CD14-positive monocyte (primary cell): ENCODE measurements around the gene CCDC43. TPM values are rescaled to one million over a fixed set of nuclear protein-coding genes. Genes with fewer than 3 reads are reported as not detected.

Source experiments
- DNase-seq, 3 donors: peaks; one replicate each; pipeline ENCODE4 v3.0.0-alpha.2; 2011 to 2022
- H2AFZ ChIP-seq: 2 replicates; pipeline ENCODE4 v1.6.0; 2012; ENCODE audit warnings: mild to moderate bottlenecking, low read depth, low read length, inconsistent platforms; ENCODE audit not compliant: insufficient read depth, poor library complexity, severe bottlenecking
- H3K27ac ChIP-seq, 2 donors: 1 replicate in 1 of 2; 2 replicates in 1 of 2; pipeline ENCODE4 v1.5.1; 2012 to 2013; ENCODE audit warnings: low read length in 2 of 2, control low read depth in 1 of 2, inconsistent platforms in 1 of 2, low read depth in 1 of 2, mild to moderate bottlenecking in 1 of 2
- H3K27me3 ChIP-seq, 2 donors: one replicate each; pipeline versions ENCODE4 v1.6.0 to v1.6.1; 2011 to 2013; ENCODE audit warnings: low read length in 2 of 2; ENCODE audit not compliant: control insufficient read depth in 2 of 2, insufficient read depth in 2 of 2
- H3K36me3 ChIP-seq, 2 donors: replicated peaks in 1 of 2; 1 replicate in 1 of 2; 2 replicates in 1 of 2; pipeline versions ENCODE4 v1.5.1 to v1.6.1; 2012 to 2013; ENCODE audit warnings: low read length in 2 of 2, control low read depth in 1 of 2, inconsistent platforms in 1 of 2, mild to moderate bottlenecking in 1 of 2; ENCODE audit not compliant: insufficient read depth in 2 of 2, control insufficient read depth in 1 of 2
- H3K4me1 ChIP-seq, 2 donors: 1 replicate in 1 of 2; 2 replicates in 1 of 2; pipeline versions ENCODE4 v1.5.1 to v1.6.1; 2012 to 2013; ENCODE audit warnings: low read length in 2 of 2, control low read depth in 1 of 2, inconsistent platforms in 1 of 2, mild to moderate bottlenecking in 1 of 2, moderate library complexity in 1 of 2; ENCODE audit not compliant: insufficient read depth in 2 of 2, control insufficient read depth in 1 of 2
- H3K4me2 ChIP-seq: replicated peaks from 2 replicates; pipeline ENCODE3; 2012; ENCODE audit warnings: low read length, moderate library complexity, mild to moderate bottlenecking; ENCODE audit not compliant: poor library complexity, severe bottlenecking; ENCODE audit errors: extremely low read depth
- H3K4me3 ChIP-seq, 3 experiments: fragments of 200-600 bp in 1 of 3; sonication (generic) in 1 of 3; replicated peaks in 1 of 3; 1 replicate in 2 of 3; 2 replicates in 1 of 3; pipeline ENCODE4 v1.5.1; 2011 to 2013; ENCODE audit warnings: low read length in 3 of 3, mild to moderate bottlenecking in 3 of 3, control low read depth in 2 of 3, low read depth in 2 of 3, inconsistent platforms in 1 of 3, moderate library complexity in 1 of 3
- H3K79me2 ChIP-seq: 2 replicates; pipeline ENCODE4 v1.6.0; 2012; ENCODE audit warnings: mild to moderate bottlenecking, control low read depth, inconsistent platforms, low read length, moderate library complexity; ENCODE audit not compliant: insufficient read depth
- H3K9ac ChIP-seq: 2 replicates; pipeline ENCODE4 v1.6.0; 2017; ENCODE audit warnings: low read length, mild to moderate bottlenecking; ENCODE audit not compliant: insufficient read depth, poor library complexity, severe bottlenecking
- H3K9me3 ChIP-seq, 2 donors: replicated peaks in 1 of 2; 1 replicate in 1 of 2; 2 replicates in 1 of 2; pipeline versions ENCODE4 v1.5.1 to v1.6.1; 2012 to 2013; ENCODE audit warnings: low read length in 2 of 2, control low read depth in 1 of 2; ENCODE audit not compliant: control insufficient read depth in 1 of 2, insufficient read depth in 1 of 2
- H4K20me1 ChIP-seq: 2 replicates; pipeline ENCODE4 v1.6.0; 2012; ENCODE audit warnings: mild to moderate bottlenecking, low read length, control low read depth, moderate library complexity; ENCODE audit not compliant: insufficient read depth
- H3K27ac Mint-ChIP-seq, 7 donors: one replicate each; pipeline ENCODE4 v1.8.0; 2020; ENCODE audit warnings: mild to moderate bottlenecking in 7 of 7, mixed read lengths in 7 of 7, moderate library complexity in 6 of 7, inconsistent platforms in 2 of 7
- H3K27me3 Mint-ChIP-seq, 3 donors: one replicate each; pipeline ENCODE4 v1.8.0; 2021 to 2022; ENCODE audit warnings: low read depth in 3 of 3, mild to moderate bottlenecking in 3 of 3, mixed read lengths in 3 of 3, moderate library complexity in 3 of 3, inconsistent platforms in 1 of 3
- H3K36me3 Mint-ChIP-seq, 2 donors: one replicate each; pipeline ENCODE4 v1.8.0; 2020; ENCODE audit warnings: mixed read lengths in 2 of 2, inconsistent platforms in 1 of 2, mild to moderate bottlenecking in 1 of 2
- H3K4me1 Mint-ChIP-seq: one replicate; pipeline ENCODE4 v1.8.0; 2020; ENCODE audit warnings: mild to moderate bottlenecking, mixed read lengths
- H3K4me3 Mint-ChIP-seq, 2 donors: one replicate each; pipeline ENCODE4 v1.8.0; 2020; ENCODE audit warnings: mild to moderate bottlenecking in 2 of 2, mixed read lengths in 2 of 2, moderate library complexity in 1 of 2
- H3K9me3 Mint-ChIP-seq, 7 donors: one replicate each; pipeline ENCODE4 v1.8.0; 2020 to 2022; ENCODE audit warnings: mixed read lengths in 7 of 7, mild to moderate bottlenecking in 6 of 7, moderate library complexity in 6 of 7, inconsistent platforms in 2 of 7
- WGBS: methylation state at CpG from one replicate; pipeline ENCODE4 v1.1.5; 2013; ENCODE audit warnings: missing lambda C conversion rate; ENCODE audit not compliant: insufficient coverage; 5-methylcytosine and 5-hydroxymethylcytosine counted together
- intact Hi-C, 2 donors: fragments of 100-400 bp; cut with micrococcal nuclease; formaldehyde crosslinking; loops; one replicate each; pipeline versions ENCODE4 v1.15.0 to v1.15.1; 2023
- polyA plus RNA-seq, 3 donors: library from polyadenylated mRNA; depleted of rRNA in 1 of 3; unstranded in 2 of 3; stranded (reverse) in 1 of 3; fragments of 300-500 nt in 2 of 3; fragments of >200 nt in 1 of 3; fragmentation: Illumina TruSeq in 2 of 3; gene quantifications; 1 replicate in 2 of 3; 2 replicates in 1 of 3; pipeline ENCODE4 v1.2.3, GENCODE V29; 2012 to 2021
- TF ChIP-seq, protein P1 (sequence below): fragments of 200-600 bp; IDR thresholded peaks from one replicate; pipeline ENCODE4 v1.8.0; 2022; ENCODE audit warnings: antibody characterized with exemption, mild to moderate bottlenecking

Gene CCDC43
- polyA plus RNA-seq, 3 donors: 6.9 to 19.7 (median 12.8) TPM

GRCh38 chr17:44736551-44737240 is 47.1 kb upstream of the CCDC43 start:
- peaks cover 16 to 72% of the 10 kb centered on the region in 2 donors for H3K36me3 ChIP-seq
- intact Hi-C loops: no loop called here
- no peaks in the 10 kb centered on the region for H3K4me1 Mint-ChIP-seq

GRCh38 chr17:44734272-44734671 is 44.7 kb upstream of the CCDC43 start:
- Histone ChIP-seq H2AFZ (no peak overlapping the region), H3K4me2 (no peak overlapping the region), H3K36me3 (peaks cover 17 to 78% of the 10 kb centered on the region in 2 donors), H3K4me1 (no peaks in the 10 kb centered on the region), H4K20me1 (no peaks in the 10 kb centered on the region), H3K9ac (no peak overlapping the region), H3K27ac (no peak overlapping the region), H3K79me2 (no peaks in the 10 kb centered on the region), H3K9me3 (no peaks in the 10 kb centered on the region), H3K4me3 (no peak overlapping the region), H3K27me3 (no peaks in the 10 kb centered on the region)
- no peak overlapping the region for H3K4me3 Mint-ChIP-seq
- H3K27ac Mint-ChIP-seq: no peak overlapping the region
- intact Hi-C loops: no loop called here
- no peaks in the 10 kb centered on the region for H3K4me1 Mint-ChIP-seq
- no peaks in the 10 kb centered on the region for H3K27me3 Mint-ChIP-seq
- WGBS: no CpG with 5 or more reads among the region's 2 CpGs
- H3K36me3 Mint-ChIP-seq: peaks cover 51 to 85% of the 10 kb centered on the region in 2 donors
- no peak for DNase-seq
- H3K9me3 Mint-ChIP-seq: no peaks in the 10 kb centered on the region
- TF ChIP-seq, protein P1, sequence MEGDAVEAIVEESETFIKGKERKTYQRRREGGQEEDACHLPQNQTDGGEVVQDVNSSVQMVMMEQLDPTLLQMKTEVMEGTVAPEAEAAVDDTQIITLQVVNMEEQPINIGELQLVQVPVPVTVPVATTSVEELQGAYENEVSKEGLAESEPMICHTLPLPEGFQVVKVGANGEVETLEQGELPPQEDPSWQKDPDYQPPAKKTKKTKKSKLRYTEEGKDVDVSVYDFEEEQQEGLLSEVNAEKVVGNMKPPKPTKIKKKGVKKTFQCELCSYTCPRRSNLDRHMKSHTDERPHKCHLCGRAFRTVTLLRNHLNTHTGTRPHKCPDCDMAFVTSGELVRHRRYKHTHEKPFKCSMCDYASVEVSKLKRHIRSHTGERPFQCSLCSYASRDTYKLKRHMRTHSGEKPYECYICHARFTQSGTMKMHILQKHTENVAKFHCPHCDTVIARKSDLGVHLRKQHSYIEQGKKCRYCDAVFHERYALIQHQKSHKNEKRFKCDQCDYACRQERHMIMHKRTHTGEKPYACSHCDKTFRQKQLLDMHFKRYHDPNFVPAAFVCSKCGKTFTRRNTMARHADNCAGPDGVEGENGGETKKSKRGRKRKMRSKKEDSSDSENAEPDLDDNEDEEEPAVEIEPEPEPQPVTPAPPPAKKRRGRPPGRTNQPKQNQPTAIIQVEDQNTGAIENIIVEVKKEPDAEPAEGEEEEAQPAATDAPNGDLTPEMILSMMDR: no peak

More at GRCh38 chr17:44736551-44737240, 47.1 kb upstream of the CCDC43 start:
- H3K9me3 Mint-ChIP-seq: no peaks in the 10 kb centered on the region
- H3K9me3 ChIP-seq: no peaks in the 10 kb centered on the region
- H2AFZ ChIP-seq: no peak overlapping the region
- WGBS: 89% methylated on average over 9 of the region's 12 CpGs
- H3K4me1 ChIP-seq: no peaks in the 10 kb centered on the region
- H3K4me2 ChIP-seq: no peak overlapping the region
- H3K27ac ChIP-seq: no peak overlapping the region
- peaks cover 45 to 83% of the 10 kb centered on the region in 2 donors for H3K36me3 Mint-ChIP-seq
- H3K9ac ChIP-seq: no peak overlapping the region
- no peaks in the 10 kb centered on the region for H3K27me3 ChIP-seq
- H3K27ac Mint-ChIP-seq: no peak overlapping the region
- no peak overlapping the region for H3K4me3 ChIP-seq
- no peak for DNase-seq
- no peaks in the 10 kb centered on the region for H3K79me2 ChIP-seq
- TF ChIP-seq, protein P1: no peak
- H4K20me1 ChIP-seq: no peaks in the 10 kb centered on the region
- peaks cover 0 to 1% (median 0%) of the 10 kb centered on the region in 3 donors for H3K27me3 Mint-ChIP-seq
- H3K4me3 Mint-ChIP-seq: no peak overlapping the region
